ENCODE data around the gene TRIM58. TPM values are rescaled to one million over a fixed set of nuclear protein-coding genes. Genes with fewer than 3 reads are reported as not detected.

Gene TRIM58
- total RNA-seq, 2 donors from 2014 or later = 2.6 to 8.6 TPM

DNA sequence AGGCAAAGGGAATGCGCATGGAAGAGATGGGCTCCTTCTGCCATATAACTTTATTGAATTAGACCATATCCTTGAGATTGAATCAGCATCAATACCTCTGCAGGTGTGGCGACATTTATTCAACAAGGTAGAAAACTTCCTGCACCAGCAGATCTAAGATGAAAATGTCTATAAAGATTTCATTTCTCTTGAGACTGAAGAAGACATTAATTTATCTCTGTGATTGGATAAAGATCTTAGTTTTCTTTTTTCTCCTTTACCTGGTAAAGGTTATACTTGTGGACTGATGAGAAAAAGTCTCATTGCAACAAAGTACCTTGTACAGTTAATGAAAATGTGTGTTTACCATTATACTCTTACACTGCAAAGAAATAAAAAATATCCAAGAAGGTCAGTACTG, 63.0 kb downstream of the TRIM58 start, which contains the start of gene OR2T8:
Gene OR2T8, plus strand, starts transcription at position 301 of the 400 bp plus-strand sequence. CDS start 766 bp downstream, outside the sequence.
- no peak within 1 kb of the TSS for H3K4me3 ChIP-seq
- H3K27ac ChIP-seq = no peak within 1 kb of the TSS
- no peak for DNase-seq (ENCODE audit: low spot score)
- no peaks in the 10 kb centered on the region for H3K4me1 ChIP-seq
- H3K9me3 ChIP-seq = no peaks in the 10 kb centered on the region
- no peaks in the 10 kb centered on the region for H3K27me3 ChIP-seq
- TF ChIP-seq, protein P1, sequence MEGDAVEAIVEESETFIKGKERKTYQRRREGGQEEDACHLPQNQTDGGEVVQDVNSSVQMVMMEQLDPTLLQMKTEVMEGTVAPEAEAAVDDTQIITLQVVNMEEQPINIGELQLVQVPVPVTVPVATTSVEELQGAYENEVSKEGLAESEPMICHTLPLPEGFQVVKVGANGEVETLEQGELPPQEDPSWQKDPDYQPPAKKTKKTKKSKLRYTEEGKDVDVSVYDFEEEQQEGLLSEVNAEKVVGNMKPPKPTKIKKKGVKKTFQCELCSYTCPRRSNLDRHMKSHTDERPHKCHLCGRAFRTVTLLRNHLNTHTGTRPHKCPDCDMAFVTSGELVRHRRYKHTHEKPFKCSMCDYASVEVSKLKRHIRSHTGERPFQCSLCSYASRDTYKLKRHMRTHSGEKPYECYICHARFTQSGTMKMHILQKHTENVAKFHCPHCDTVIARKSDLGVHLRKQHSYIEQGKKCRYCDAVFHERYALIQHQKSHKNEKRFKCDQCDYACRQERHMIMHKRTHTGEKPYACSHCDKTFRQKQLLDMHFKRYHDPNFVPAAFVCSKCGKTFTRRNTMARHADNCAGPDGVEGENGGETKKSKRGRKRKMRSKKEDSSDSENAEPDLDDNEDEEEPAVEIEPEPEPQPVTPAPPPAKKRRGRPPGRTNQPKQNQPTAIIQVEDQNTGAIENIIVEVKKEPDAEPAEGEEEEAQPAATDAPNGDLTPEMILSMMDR (IDR thresholded peaks at IDR 0.05) = no peak
- no peaks in the 10 kb centered on the region for H3K36me3 ChIP-seq

DNA sequence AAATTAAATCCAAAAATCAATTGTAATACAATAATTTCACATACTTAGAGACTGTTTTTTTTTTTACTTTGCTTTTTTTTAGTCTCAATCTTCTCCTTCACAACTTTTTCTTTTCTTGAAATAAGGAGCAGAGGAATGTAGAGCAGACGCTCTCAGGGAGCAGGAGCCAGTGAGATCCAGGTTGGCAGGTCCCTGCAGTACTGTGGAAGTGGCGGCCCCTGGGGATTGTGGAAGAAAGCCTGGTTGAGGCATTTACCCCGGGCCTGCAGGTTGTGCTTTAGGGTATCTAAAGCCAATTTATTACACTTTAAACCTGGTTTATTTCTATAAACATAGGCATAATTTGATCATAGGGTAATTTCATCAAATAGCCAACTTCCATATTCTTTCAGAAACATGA, 67.0 kb downstream of the TRIM58 start:
- Histone ChIP-seq H3K4me1 (no peaks in the 10 kb centered on the region), H3K27ac (no peak overlapping the region), H3K36me3 (no peaks in the 10 kb centered on the region), H3K9me3 (no peaks in the 10 kb centered on the region), H3K4me3 (no peak overlapping the region), H3K27me3 (no peaks in the 10 kb centered on the region)
- no peak for DNase-seq (ENCODE audit: low spot score)
- TF ChIP-seq, protein P1 (IDR thresholded peaks at IDR 0.05) = no peak

- H3K27me3 ChIP-seq = no peaks in the 10 kb centered on the region
- no peaks in the 10 kb centered on the region for H3K36me3 ChIP-seq
- no peaks in the 10 kb centered on the region for H3K4me1 ChIP-seq
- DNase-seq (ENCODE audit: low spot score) = no peak
- no peak within 1 kb of the TSS for H3K4me3 ChIP-seq
- no peaks in the 10 kb centered on the region for H3K9me3 ChIP-seq
- H3K27ac ChIP-seq = no peak within 1 kb of the TSS
- TF ChIP-seq, protein P1 (IDR thresholded peaks at IDR 0.05) = no peak
Measured at GRCh38 chr1:247924868-247925267, 67.9 kb downstream of the TRIM58 start, which contains the start of gene OR2AJ1. Gene OR2AJ1 (plus strand): TSS chr1:247924889. CDS start chr1:247933769, 8,880 bp downstream.

Other genes with a start within 250 kb of the TRIM58 start
- gene OR13G1, start 177.4 kb upstream of the TRIM58 start, total RNA-seq = not detected
- gene OR6F1, start 140.5 kb upstream of the TRIM58 start, total RNA-seq = not detected
- not detected for gene OR14K1, start 118.6 kb upstream of the TRIM58 start, total RNA-seq
- not detected for gene OR14A2, start 109.0 kb upstream of the TRIM58 start, total RNA-seq
- gene OR1C1, start 96.6 kb upstream of the TRIM58 start, total RNA-seq = not detected
- gene OR14A16, start 33.1 kb upstream of the TRIM58 start, total RNA-seq = not detected
- not detected for gene OR11L1, start 15.3 kb upstream of the TRIM58 start, total RNA-seq
- 1 to 10 TPM in 1 of 2 donors, not detected in 1; 3.0 TPM for gene OR2W3, start 38.4 kb downstream of the TRIM58 start, total RNA-seq
- gene OR2T8, start 63.1 kb downstream of the TRIM58 start, total RNA-seq = not detected
- not detected for gene OR2AJ1, start 67.7 kb downstream of the TRIM58 start, total RNA-seq
- not detected for gene OR2L8, start 91.7 kb downstream of the TRIM58 start, total RNA-seq
- not detected for gene OR2AK2, start 108.0 kb downstream of the TRIM58 start, total RNA-seq
- gene OR2L5, start 156.5 kb downstream of the TRIM58 start, total RNA-seq = not detected
- not detected for gene OR2L2, start 172.9 kb downstream of the TRIM58 start, total RNA-seq
- not detected for gene OR2L3, start 189.6 kb downstream of the TRIM58 start, total RNA-seq
- gene OR2L13, start 238.0 kb downstream of the TRIM58 start, total RNA-seq = not detected

All from right atrium auricular region (tissue), 2 donors.